IMR-90 (cell line): ENCODE data around the gene RANBP9.

Source experiments
- BHLHE40 ChIP-seq: fragments of 150-350 bp; IDR thresholded peaks from 2 replicates; pipeline ENCODE4 v1.6.1; 2016; ENCODE audit warnings: mild to moderate bottlenecking, low read depth, low read length
- CTCF ChIP-seq: conservative IDR thresholded peaks from 2 replicates; pipeline ENCODE4 v1.5.1; 2012; ENCODE audit warnings: mild to moderate bottlenecking, low read depth, low read length, improper control_type of control experiment
- MXI1 ChIP-seq: IDR thresholded peaks from 2 replicates; pipeline ENCODE4 v1.6.1; 2012; ENCODE audit warnings: low read depth, mild to moderate bottlenecking, low read length, moderate library complexity, borderline replicate concordance
- POLR2A ChIP-seq: IDR thresholded peaks from 2 replicates; pipeline ENCODE4 v1.6.1; 2012; ENCODE audit warnings: mild to moderate bottlenecking, low read depth, low read length
- RAD21 ChIP-seq: IDR thresholded peaks from 2 replicates; pipeline ENCODE4 v1.6.1; 2012; ENCODE audit warnings: low read length, improper control_type of control experiment
- RCOR1 ChIP-seq: IDR thresholded peaks from 2 replicates; pipeline ENCODE4 v1.6.1; 2012; ENCODE audit warnings: mild to moderate bottlenecking, low read length, improper control_type of control experiment; ENCODE audit not compliant: insufficient replicate concordance

- TF ChIP-seq POLR2A (no peak), CTCF (no peak), BHLHE40 (no peak), MXI1 (no peak), RCOR1 (no peak), RAD21 (no peak)
Measured at GRCh38 chr6:13614126-13614925, 97.3 kb downstream of the RANBP9 start.
